ENCODE data around the gene MRPS33. TPM values are rescaled to one million over a fixed set of nuclear protein-coding genes. Genes with fewer than 3 reads are reported as not detected.

Gene MRPS33
- total RNA-seq, 1 experiment from 2014 or later = 42.9 TPM

Other genes starting within 250 kb of the MRPS33 start
- 10.9 and 13.9 TPM in 2 replicates for gene BRAF, start 90.0 kb downstream of the MRPS33 start, total RNA-seq (2014; rRNA removed)
- gene TMEM178B, start 59.1 kb upstream of the MRPS33 start, total RNA-seq (2014; rRNA removed) = 0.34 and 0.45 TPM in 2 replicates